Uterus (tissue), 4 donors: ENCODE measurements around the gene NR1H3. TPM values are rescaled to one million over a fixed set of nuclear protein-coding genes. Genes with fewer than 3 reads are reported as not detected.

Experiments used
- DNase-seq, 2 donors: peaks; one replicate each; pipeline ENCODE4 v3.0.0-alpha.2; 2019 to 2020
- H3K27ac ChIP-seq, 2 donors: fragments of 200-600 bp; sonication (generic); 1 replicate in 1 of 2; 2 replicates in 1 of 2; pipeline ENCODE4 v1.5.1; 2016 to 2018
- H3K27me3 ChIP-seq, 2 donors: fragments of 200-600 bp; sonication (generic); one replicate each; pipeline ENCODE4 v1.5.1; 2018 to 2019; ENCODE audit warnings: control low read depth in 1 of 2
- H3K36me3 ChIP-seq, 2 donors: fragments of 200-600 bp; sonication (generic); one replicate each; pipeline ENCODE4 v1.5.1; 2019; ENCODE audit warnings: control low read depth in 1 of 2
- H3K4me1 ChIP-seq, 2 donors: fragments of 200-600 bp; sonication (generic); one replicate each; pipeline ENCODE4 v1.5.1; 2018 to 2019; ENCODE audit warnings: control low read depth in 1 of 2
- H3K4me3 ChIP-seq, 2 donors: fragments of 200-600 bp; sonication (generic); 1 replicate in 1 of 2; 2 replicates in 1 of 2; pipeline ENCODE4 v1.5.1; 2018 to 2019; ENCODE audit warnings: mild to moderate bottlenecking in 1 of 2
- H3K9me3 ChIP-seq, 2 donors: fragments of 200-600 bp; sonication (generic); one replicate each; pipeline ENCODE4 v1.5.1; 2019; ENCODE audit warnings: control low read depth in 1 of 2
- POLR2A ChIP-seq, 2 donors: fragments of 450-650 bp; IDR thresholded peaks; one replicate each; pipeline ENCODE4 v1.6.1; 2016; ENCODE audit warnings: antibody characterized with exemption in 2 of 2, mild to moderate bottlenecking in 1 of 2, moderate library complexity in 1 of 2
- intact Hi-C: fragments of 100-400 bp; cut with DNase I; formaldehyde crosslinking; loops from one replicate; pipeline ENCODE4 v1.15.1; 2023; ENCODE audit warnings: low total_unique reads
- total RNA-seq, 4 donors: library from RNA; depleted of rRNA in 3 of 4; stranded (reverse); fragments of >200 nt in 3 of 4; gene quantifications; one replicate each; pipeline versions ENCODE4 v1.1.0 to v1.2.4, GENCODE V29; 2014 to 2023
- TF ChIP-seq, protein P1 (sequence below), 4 experiments: fragments of 200-600 bp in 2 of 4; fragments of 450-650 bp in 2 of 4; sonication (generic) in 2 of 4; IDR thresholded peaks; one replicate each; pipeline ENCODE4 v1.5.1; 2016 to 2019; ENCODE audit warnings: antibody characterized with exemption in 4 of 4, mild to moderate bottlenecking in 2 of 4, moderate library complexity in 1 of 4
- donor health status: DM: yes; HTN: yes; CAD: no.

The NR1H3 gene
- total RNA-seq, 4 donors from 2014 or later, result 14.1 to 49.0 (median 31.9) TPM

- Histone ChIP-seq H3K27ac (peak overlapping the region in 1 of 2 donors; percentile 97), H3K9me3 (no peaks in the 10 kb centered on the region), H3K4me1 (peaks cover 0 to 4% of the 10 kb centered on the region in 2 donors), H3K4me3 (no peak overlapping the region), H3K36me3 (no peaks in the 10 kb centered on the region), H3K27me3 (no peaks in the 10 kb centered on the region)
- TF ChIP-seq, protein P1, sequence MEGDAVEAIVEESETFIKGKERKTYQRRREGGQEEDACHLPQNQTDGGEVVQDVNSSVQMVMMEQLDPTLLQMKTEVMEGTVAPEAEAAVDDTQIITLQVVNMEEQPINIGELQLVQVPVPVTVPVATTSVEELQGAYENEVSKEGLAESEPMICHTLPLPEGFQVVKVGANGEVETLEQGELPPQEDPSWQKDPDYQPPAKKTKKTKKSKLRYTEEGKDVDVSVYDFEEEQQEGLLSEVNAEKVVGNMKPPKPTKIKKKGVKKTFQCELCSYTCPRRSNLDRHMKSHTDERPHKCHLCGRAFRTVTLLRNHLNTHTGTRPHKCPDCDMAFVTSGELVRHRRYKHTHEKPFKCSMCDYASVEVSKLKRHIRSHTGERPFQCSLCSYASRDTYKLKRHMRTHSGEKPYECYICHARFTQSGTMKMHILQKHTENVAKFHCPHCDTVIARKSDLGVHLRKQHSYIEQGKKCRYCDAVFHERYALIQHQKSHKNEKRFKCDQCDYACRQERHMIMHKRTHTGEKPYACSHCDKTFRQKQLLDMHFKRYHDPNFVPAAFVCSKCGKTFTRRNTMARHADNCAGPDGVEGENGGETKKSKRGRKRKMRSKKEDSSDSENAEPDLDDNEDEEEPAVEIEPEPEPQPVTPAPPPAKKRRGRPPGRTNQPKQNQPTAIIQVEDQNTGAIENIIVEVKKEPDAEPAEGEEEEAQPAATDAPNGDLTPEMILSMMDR (IDR thresholded peaks at IDR 0.05), result no peak
- no peak for TF ChIP-seq POLR2A (IDR thresholded peaks at IDR 0.05)
- no peak for DNase-seq
- intact Hi-C loops, result no loop called here
Measured at GRCh38 chr11:47271961-47272661, 14.3 kb downstream of the NR1H3 start.

DNA sequence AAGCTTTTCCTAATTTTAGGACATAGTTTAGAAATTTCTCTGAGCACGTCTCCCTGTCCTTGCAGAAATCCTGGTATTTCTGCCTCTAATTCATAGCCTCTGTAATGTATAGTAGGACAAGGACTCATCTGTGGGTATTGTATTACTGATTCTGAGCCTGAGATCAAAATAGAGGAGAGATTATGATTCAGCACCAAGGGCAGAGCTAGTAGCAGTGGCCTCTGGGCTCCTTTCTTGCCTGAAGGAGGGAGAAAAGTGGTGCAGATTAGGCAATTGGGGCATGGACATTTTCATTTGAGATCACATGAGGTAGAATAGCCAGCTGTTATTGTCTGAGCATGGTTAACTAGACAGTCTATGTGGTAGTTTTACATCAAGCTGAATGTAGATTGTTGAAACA is 14.9 kb downstream of the NR1H3 start:
- Histone ChIP-seq H3K9me3 (no peaks in the 10 kb centered on the region), H3K27me3 (no peaks in the 10 kb centered on the region), H3K27ac (no peak overlapping the region), H3K4me1 (peaks cover 0 to 4% of the 10 kb centered on the region in 2 donors), H3K36me3 (no peaks in the 10 kb centered on the region), H3K4me3 (no peak overlapping the region)
- TF ChIP-seq POLR2A (IDR thresholded peaks at IDR 0.05), result no peak
- TF ChIP-seq, protein P1 (IDR thresholded peaks at IDR 0.05), result no peak
- DNase-seq, result no peak
- intact Hi-C loops, result no loop called here

GRCh38 chr11:47274495-47275235 is 16.9 kb downstream of the NR1H3 start:
- Histone ChIP-seq H3K4me1 (no peaks in the 10 kb centered on the region), H3K9me3 (no peaks in the 10 kb centered on the region), H3K36me3 (no peaks in the 10 kb centered on the region), H3K4me3 (no peak overlapping the region), H3K27ac (no peak overlapping the region), H3K27me3 (no peaks in the 10 kb centered on the region)
- TF ChIP-seq, protein P1 (IDR thresholded peaks at IDR 0.05), result no peak
- TF ChIP-seq POLR2A (IDR thresholded peaks at IDR 0.05), result no peak
- intact Hi-C loops, result no loop called here
- no peak for DNase-seq

DNA sequence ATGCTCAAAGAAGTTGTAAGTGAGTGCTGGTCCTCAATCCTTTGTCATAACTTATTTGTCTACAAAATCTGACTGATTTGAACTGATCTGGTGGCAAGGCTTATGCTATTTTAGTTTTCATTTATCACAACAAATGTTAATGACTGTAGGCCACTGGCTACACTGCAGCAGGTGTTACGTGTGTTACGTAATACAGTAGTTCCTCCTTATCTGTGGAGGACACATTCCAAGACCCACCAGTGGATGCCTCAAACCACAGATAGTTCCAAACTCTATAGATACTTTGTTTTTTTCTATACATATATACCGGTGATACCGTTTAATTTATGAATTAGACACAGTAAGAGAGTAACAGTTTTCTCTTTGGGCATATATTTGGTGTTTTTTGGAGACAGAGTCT is 19.1 kb downstream of the NR1H3 start:
- H3K27ac ChIP-seq, result no peak overlapping the region
- H3K4me3 ChIP-seq, result no peak overlapping the region
- H3K27me3 ChIP-seq, result no peaks in the 10 kb centered on the region
- TF ChIP-seq POLR2A (IDR thresholded peaks at IDR 0.05), result no peak
- TF ChIP-seq, protein P1 (IDR thresholded peaks at IDR 0.05), result no peak
- H3K4me1 ChIP-seq, result no peaks in the 10 kb centered on the region
- H3K36me3 ChIP-seq, result no peaks in the 10 kb centered on the region
- H3K9me3 ChIP-seq, result no peaks in the 10 kb centered on the region
- DNase-seq, result no peak
- intact Hi-C loops, result no loop called here

DNA sequence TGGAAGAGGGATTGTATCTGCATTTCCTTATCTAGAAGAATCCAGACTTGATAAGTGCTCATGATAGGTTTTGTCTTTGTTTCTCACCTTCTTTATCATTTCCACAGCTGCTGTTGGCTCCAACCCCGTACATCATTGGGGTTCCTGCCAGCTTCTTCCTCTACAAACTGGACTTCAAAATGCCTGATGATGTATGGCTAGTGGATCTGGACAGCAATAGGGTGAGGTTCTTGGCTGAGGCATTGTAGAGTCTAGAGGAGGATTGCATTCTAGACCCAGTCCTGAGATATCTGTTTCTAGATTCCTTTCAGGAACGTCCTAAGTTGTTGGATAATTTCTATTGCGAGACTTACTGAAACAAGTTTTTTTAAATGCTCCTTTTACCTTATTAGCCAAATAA is 20.3 kb downstream of the NR1H3 start:
- TF ChIP-seq POLR2A (IDR thresholded peaks at IDR 0.05), result no peak
- TF ChIP-seq, protein P1 (IDR thresholded peaks at IDR 0.05), result no peak
- Histone ChIP-seq H3K27me3 (no peaks in the 10 kb centered on the region), H3K4me3 (no peak overlapping the region), H3K36me3 (no peaks in the 10 kb centered on the region), H3K9me3 (no peaks in the 10 kb centered on the region), H3K27ac (no peak overlapping the region), H3K4me1 (no peaks in the 10 kb centered on the region)
- intact Hi-C loops, result no loop called here
- DNase-seq, result no peak
